Neutrophil (primary cell): ENCODE data around the gene NPC1L1.

Source experiments
- H3K27ac ChIP-seq: fragments of 200-600 bp; sonication (generic); 2 replicates; pipeline ENCODE4 v1.5.1; 2016; ENCODE audit warnings: mild to moderate bottlenecking, moderate library complexity
- H3K27me3 ChIP-seq: fragments of 200-600 bp; sonication (generic); 2 replicates; pipeline ENCODE4 v1.6.0; 2016; ENCODE audit warnings: mild to moderate bottlenecking
- H3K36me3 ChIP-seq: fragments of 200-600 bp; sonication (generic); 2 replicates; pipeline ENCODE4 v1.5.1; 2017
- H3K4me1 ChIP-seq, 2 experiments: fragments of 200-600 bp in 1 of 2; sonication (generic) in 1 of 2; 1 replicate in 1 of 2; 2 replicates in 1 of 2; pipeline versions ENCODE4 v1.5.1 to v1.6.1; 2013 to 2016; ENCODE audit warnings: low read depth in 1 of 2, low read length in 1 of 2, mild to moderate bottlenecking in 1 of 2, moderate library complexity in 1 of 2; ENCODE audit not compliant: control insufficient read depth in 1 of 2, insufficient read depth in 1 of 2
- H3K4me3 ChIP-seq, 2 experiments: fragments of 200-600 bp in 1 of 2; sonication (generic) in 1 of 2; 1 replicate in 1 of 2; 2 replicates in 1 of 2; pipeline ENCODE4 v1.5.1; 2013 to 2016; ENCODE audit warnings: low read depth in 1 of 2, low read length in 1 of 2, mild to moderate bottlenecking in 1 of 2, moderate library complexity in 1 of 2
- H3K9me3 ChIP-seq: fragments of 200-600 bp; sonication (generic); 2 replicates; pipeline ENCODE4 v1.5.1; 2016
- TF ChIP-seq, protein P1 (sequence below): fragments of 200-600 bp; sonication (generic); IDR thresholded peaks from 2 replicates; pipeline ENCODE4 v1.5.1; 2016; ENCODE audit warnings: antibody characterized with exemption

Gene NPC1L1

DNA sequence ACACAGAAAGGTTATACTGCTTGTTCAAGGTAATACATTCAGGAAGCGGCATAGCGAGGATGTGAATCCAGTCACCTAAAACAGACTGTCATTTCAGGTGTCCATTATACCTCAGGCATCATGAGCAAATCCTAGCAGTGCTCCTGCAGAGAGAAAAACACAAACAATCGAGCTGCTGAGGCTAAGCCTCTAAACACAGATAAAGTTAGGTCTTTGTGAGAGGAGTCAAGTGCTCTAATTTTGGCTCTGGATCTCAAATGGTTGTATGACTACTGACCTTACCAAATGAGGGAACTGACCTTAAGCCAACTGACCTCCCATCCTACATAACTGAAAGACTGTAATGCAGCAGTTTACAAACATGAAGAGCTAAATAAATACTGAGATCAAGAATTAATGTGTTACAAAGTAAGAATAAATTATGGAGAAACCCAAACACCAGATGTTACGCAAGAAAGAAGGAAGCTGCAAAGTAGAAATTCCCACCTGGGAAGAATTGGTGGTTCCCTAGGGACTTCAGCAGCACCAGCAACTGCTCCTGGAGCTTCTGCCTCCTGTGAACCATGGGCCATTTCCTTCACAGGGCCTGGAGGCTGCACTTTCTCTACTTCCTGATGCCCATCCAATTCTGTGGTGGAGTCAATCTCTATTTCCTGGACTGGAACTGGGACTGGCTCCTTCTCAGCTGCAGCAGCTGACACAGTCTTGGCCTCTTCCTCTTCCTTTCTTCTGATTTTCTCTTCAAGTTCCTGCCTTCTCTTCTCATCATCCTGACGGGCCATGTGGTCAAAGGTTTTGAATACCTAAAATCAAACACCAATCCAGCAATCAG is 56.4 kb downstream of the NPC1L1 start:
- peaks cover 48% of the 10 kb centered on the region for H3K36me3 ChIP-seq
- no peaks in the 10 kb centered on the region for H3K9me3 ChIP-seq
- no peaks in the 10 kb centered on the region for H3K27me3 ChIP-seq
- TF ChIP-seq, protein P1, sequence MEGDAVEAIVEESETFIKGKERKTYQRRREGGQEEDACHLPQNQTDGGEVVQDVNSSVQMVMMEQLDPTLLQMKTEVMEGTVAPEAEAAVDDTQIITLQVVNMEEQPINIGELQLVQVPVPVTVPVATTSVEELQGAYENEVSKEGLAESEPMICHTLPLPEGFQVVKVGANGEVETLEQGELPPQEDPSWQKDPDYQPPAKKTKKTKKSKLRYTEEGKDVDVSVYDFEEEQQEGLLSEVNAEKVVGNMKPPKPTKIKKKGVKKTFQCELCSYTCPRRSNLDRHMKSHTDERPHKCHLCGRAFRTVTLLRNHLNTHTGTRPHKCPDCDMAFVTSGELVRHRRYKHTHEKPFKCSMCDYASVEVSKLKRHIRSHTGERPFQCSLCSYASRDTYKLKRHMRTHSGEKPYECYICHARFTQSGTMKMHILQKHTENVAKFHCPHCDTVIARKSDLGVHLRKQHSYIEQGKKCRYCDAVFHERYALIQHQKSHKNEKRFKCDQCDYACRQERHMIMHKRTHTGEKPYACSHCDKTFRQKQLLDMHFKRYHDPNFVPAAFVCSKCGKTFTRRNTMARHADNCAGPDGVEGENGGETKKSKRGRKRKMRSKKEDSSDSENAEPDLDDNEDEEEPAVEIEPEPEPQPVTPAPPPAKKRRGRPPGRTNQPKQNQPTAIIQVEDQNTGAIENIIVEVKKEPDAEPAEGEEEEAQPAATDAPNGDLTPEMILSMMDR: no peak
- no peak overlapping the region for H3K4me3 ChIP-seq
- H3K27ac ChIP-seq: no peak overlapping the region
- H3K4me1 ChIP-seq: peaks cover 9 to 17% of the 10 kb centered on the region in 2 experiments

DNA sequence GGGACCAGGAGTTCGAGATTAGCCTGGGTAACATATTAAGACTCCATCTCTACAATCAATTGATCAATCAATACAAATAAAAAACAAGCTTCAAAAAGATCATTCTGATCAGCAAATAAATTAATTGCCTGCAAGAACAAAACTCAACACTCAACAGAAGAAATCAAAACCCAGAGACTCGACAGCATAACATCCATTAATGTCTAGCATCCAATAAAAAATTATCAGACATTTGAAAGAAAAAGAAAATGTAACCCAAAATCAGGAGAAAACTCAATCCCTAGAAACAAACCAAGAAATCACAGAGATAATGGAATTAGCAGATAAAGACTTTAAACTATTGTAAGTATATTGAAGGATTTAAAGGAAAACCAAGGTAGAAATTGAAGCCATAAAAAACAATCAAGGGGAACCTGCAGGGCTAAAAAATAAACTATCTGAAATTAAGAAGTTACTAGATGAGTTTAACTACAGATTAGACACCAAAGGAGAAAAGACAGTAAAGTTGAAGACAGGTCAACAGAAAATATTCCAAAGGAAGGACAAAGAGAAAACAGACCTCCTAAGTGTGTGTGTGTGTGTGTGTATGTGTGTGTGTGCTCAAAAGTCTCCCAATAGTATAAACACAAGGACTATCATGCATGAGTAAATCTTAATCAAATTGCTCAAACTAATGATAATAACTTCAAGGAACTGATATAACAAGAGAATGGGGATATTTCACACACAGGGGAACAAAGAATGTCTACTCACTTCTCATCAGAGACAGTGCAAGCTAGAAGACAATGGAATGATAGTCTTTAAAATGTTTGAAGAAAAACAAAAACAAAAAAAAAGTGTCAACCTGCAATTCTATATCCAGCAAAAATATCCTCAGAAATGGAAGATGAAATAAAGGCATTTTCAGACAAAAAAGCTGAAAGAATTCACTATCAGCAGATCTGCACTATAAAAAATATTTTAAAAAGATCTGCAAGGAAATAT is 58.3 kb downstream of the NPC1L1 start:
- no peaks in the 10 kb centered on the region for H3K9me3 ChIP-seq
- TF ChIP-seq, protein P1: no peak
- H3K36me3 ChIP-seq: peaks cover 64% of the 10 kb centered on the region
- H3K4me3 ChIP-seq: no peak overlapping the region
- no peak overlapping the region for H3K27ac ChIP-seq
- H3K27me3 ChIP-seq: no peaks in the 10 kb centered on the region
- H3K4me1 ChIP-seq: peaks cover 0 to 5% of the 10 kb centered on the region in 2 experiments

DNA sequence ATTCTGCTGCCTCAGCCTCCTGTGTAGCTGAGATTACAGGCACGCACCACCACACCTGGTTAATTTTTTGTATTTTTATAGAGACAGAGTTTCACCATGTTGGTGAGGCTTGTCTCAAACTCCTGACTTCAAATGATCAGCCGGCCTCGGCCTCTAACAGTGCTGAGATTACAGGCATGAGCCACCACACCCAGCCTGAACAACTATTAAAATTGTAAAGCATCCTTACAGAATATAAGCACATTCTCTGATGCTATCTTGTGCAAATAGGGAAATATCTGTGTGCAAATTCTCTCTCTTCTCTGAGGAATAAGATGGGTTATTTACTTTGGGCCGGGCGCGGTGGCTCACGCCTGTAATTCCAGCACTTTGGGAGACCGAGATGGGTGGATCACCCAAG is 63.2 kb downstream of the NPC1L1 start:
- Histone ChIP-seq H3K4me1 (no peaks in the 10 kb centered on the region), H3K9me3 (no peaks in the 10 kb centered on the region), H3K36me3 (peaks cover 47% of the 10 kb centered on the region), H3K27ac (no peak overlapping the region), H3K4me3 (no peak overlapping the region), H3K27me3 (no peaks in the 10 kb centered on the region)
- TF ChIP-seq, protein P1: no peak

DNA sequence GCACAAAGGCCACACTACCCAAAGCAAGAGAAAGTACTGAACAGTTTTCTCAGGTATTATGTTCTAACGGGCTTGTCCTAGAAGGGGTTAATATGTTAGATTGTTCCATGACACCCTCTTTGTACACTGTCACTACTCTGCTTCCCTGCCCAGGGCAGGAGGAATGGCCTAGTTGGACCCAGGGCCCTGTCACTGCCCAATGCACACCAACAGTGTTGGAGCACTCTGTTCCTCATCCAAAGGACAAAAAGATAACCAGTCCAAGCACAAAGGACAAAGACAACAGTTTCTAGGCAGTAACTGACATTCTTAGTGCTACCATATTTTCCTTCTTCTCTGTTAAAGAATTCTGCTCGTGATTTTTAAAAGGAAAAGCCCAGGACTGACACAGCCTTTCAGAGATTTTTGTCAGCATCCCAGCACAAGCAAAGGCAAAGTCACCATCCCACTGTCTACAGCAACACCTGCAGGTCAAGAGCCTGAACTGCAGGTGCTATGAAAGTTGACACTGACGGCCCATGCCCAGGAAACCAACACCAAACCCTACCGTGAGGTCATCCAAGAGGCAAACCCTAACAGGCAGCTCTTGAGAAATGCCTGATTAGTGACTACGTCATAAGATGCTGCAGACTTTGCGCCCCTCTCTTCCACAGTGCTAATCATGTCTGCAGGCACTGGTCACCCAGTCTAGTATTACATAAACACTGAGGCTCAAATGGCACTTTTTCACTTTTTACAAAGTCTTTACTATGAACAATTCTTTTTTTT is 63.9 kb downstream of the NPC1L1 start:
- Histone ChIP-seq H3K4me3 (no peak overlapping the region), H3K27me3 (no peaks in the 10 kb centered on the region), H3K36me3 (peaks cover 43% of the 10 kb centered on the region), H3K9me3 (no peaks in the 10 kb centered on the region), H3K27ac (no peak overlapping the region), H3K4me1 (no peaks in the 10 kb centered on the region)
- TF ChIP-seq, protein P1: peak; percentile 81

DNA sequence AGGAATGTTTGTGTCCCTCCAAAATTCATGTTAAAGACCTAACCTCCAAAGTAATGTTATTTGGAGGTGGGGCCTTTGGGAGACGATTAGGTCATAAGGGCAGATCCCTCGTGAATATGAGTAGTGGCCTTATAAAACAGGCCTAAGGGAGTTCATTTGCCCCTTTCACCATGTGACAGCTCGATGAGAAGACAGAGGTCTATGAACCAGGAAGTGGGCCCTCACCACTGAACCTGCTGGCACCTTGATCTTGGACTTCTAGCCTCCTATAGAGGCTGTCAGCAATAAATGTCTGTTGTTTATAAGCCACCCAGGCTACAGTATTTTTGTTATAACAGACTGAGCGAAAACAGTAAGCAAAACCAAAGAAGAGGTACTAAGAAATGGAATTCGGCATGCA is 64.8 kb downstream of the NPC1L1 start:
- Histone ChIP-seq H3K36me3 (peaks cover 35% of the 10 kb centered on the region), H3K4me3 (no peak overlapping the region), H3K9me3 (no peaks in the 10 kb centered on the region), H3K4me1 (no peaks in the 10 kb centered on the region), H3K27ac (no peak overlapping the region), H3K27me3 (no peaks in the 10 kb centered on the region)
- TF ChIP-seq, protein P1: no peak
